Suppressor macrophage treated with lipopolysaccharide for 1 hour (primary cell): ENCODE measurements around the gene SLC1A4.
A peak's percentile ranks its signal among the peaks of the same experiment; 100 is the strongest.

Experiments used
- DNase-seq, 3 donors: peaks; one replicate each; pipeline ENCODE4 v3.0.0-alpha.2; 2020 to 2022

SLC1A4 gene

GRCh38 chr2:64989126-64989981 lies at the start of gene SLC1A4:
SLC1A4 (plus strand) TSS chr2:64989399; CDS start chr2:64989644, 245 bp downstream.
- DNase-seq = peak; percentile 96 to 99 (median 97)

- no peak for DNase-seq
Observed at GRCh38 chr2:64941143-64941542, 48.1 kb upstream of the SLC1A4 start.

GRCh38 chr2:64941801-64942200 lies 47.4 kb upstream of the SLC1A4 start:
- DNase-seq = peak; percentile 67 to 76 (median 76)

GRCh38 chr2:64942693-64943092 lies 46.5 kb upstream of the SLC1A4 start:
- DNase-seq = no peak

GRCh38 chr2:64943387-64944150 lies 45.6 kb upstream of the SLC1A4 start:
- DNase-seq = peak in 2 of 3 donors; percentile 42 to 54

GRCh38 chr2:64944484-64944883 lies 44.7 kb upstream of the SLC1A4 start:
- no peak for DNase-seq

GRCh38 chr2:64945973-64946768 lies 43.0 kb upstream of the SLC1A4 start:
- DNase-seq = peak; percentile 35 to 60 (median 55)

GRCh38 chr2:64946769-64947247 lies 42.4 kb upstream of the SLC1A4 start:
- DNase-seq = no peak

- DNase-seq = peak in 2 of 3 donors; percentile 44 to 56
Observed at GRCh38 chr2:64947885-64948284, 41.3 kb upstream of the SLC1A4 start.

GRCh38 chr2:64950226-64951160 lies 38.7 kb upstream of the SLC1A4 start:
- DNase-seq = no peak

- no peak for DNase-seq
Observed at GRCh38 chr2:64951306-64951953, 37.8 kb upstream of the SLC1A4 start.

GRCh38 chr2:64952096-64952495 lies 37.1 kb upstream of the SLC1A4 start:
- DNase-seq = no peak

GRCh38 chr2:64952511-64953482 lies 36.4 kb upstream of the SLC1A4 start:
- DNase-seq = no peak

GRCh38 chr2:64955467-64955866 lies 33.7 kb upstream of the SLC1A4 start:
- DNase-seq = no peak

- no peak for DNase-seq
Observed at GRCh38 chr2:64957109-64957903, 31.9 kb upstream of the SLC1A4 start.

- no peak for DNase-seq
Observed at GRCh38 chr2:64958556-64958955, 30.6 kb upstream of the SLC1A4 start.

GRCh38 chr2:64960819-64961218 lies 28.4 kb upstream of the SLC1A4 start:
- no peak for DNase-seq

- peak in 1 of 3 donors; percentile 23 for DNase-seq
Observed at GRCh38 chr2:64963138-64963537, 26.1 kb upstream of the SLC1A4 start.

- no peak for DNase-seq
Observed at GRCh38 chr2:64963719-64964118, 25.5 kb upstream of the SLC1A4 start.
